Cortex of kidney (tissue), 1 donor: ENCODE results near the gene SLCO2B1.

Source experiments
- DNase-seq: peaks from one replicate; lab custom pipeline; 2025; lab: John Stamatoyannopoulos, UW

The SLCO2B1 gene

GRCh38 chr11:75248924-75249256 lies 98.0 kb downstream of the SLCO2B1 start:
- no peak for DNase-seq

- DNase-seq, result no peak
Measured at GRCh38 chr11:75249704-75250103, 98.8 kb downstream of the SLCO2B1 start.

- no peak for DNase-seq
Measured at GRCh38 chr11:75254326-75254725, 103.4 kb downstream of the SLCO2B1 start.
